Endometrial microvascular endothelial cells (primary cell): Measurements from ENCODE around the gene KMT5B. TPM values are rescaled to one million over a fixed set of nuclear protein-coding genes. Genes with fewer than 3 reads are reported as not detected.

Experiments used
- in situ Hi-C: cut with HindIII; loops from 2 replicates; pipeline ENCODE4 v1.10.0; 2017; ENCODE audit warnings: low sequenced_read_pairs, low pct_unique_long_range_greater_than_20kb; ENCODE audit errors: inconsistent ontology term
- total RNA-seq: library from RNA; depleted of rRNA; stranded (reverse); fragments of >200 nt; gene quantifications from one replicate; pipeline ENCODE4 v1.2.3, GENCODE V29; 2015; ENCODE audit errors: inconsistent ontology term

The KMT5B gene
- total RNA-seq, 1 donor from 2014 or later: 10.8 TPM

DNA sequence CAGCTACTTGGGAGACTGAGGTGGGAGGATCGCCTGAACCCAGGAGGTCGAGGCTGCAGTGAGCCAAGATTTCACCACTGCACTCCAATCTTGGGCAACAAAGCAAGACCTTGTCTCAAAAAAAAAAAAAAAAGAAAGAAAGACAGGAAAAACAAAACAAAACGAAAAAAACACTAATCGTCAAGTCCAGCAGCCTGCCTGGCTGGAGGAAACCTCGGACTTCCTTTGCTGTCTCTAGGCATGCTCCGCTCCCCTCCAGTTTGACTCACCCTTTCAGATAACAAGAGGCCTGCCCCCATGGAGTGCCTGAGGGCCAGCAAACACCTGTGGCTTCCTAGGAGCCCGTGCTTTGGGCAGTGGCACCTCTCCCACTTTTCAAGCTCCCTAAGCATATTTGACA is 63.1 kb downstream of the KMT5B start:
- in situ Hi-C loops: no loop called here

GRCh38 chr11:68149417-68149816 is 63.7 kb downstream of the KMT5B start:
- in situ Hi-C loops: no loop called here

DNA sequence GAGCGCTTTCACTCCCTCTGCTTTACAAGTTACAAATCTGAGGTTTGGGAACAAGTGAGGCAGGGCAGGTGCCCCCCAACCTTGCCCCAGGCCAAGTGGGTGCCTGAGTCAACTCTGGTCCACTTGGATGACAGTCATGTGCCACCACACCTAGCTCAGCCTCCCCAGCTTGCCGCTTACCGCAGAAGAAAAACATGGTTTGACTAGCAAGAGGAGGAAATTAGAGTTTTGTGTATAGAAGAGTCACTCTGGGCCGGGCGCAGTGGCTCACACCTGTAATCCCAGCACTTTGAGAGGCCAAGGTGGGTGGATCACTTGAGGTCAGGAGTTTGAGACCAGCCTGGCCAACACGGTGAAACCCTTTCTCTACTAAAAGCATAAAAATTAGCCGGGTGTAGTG is 64.2 kb downstream of the KMT5B start:
- in situ Hi-C loops: no loop called here

DNA sequence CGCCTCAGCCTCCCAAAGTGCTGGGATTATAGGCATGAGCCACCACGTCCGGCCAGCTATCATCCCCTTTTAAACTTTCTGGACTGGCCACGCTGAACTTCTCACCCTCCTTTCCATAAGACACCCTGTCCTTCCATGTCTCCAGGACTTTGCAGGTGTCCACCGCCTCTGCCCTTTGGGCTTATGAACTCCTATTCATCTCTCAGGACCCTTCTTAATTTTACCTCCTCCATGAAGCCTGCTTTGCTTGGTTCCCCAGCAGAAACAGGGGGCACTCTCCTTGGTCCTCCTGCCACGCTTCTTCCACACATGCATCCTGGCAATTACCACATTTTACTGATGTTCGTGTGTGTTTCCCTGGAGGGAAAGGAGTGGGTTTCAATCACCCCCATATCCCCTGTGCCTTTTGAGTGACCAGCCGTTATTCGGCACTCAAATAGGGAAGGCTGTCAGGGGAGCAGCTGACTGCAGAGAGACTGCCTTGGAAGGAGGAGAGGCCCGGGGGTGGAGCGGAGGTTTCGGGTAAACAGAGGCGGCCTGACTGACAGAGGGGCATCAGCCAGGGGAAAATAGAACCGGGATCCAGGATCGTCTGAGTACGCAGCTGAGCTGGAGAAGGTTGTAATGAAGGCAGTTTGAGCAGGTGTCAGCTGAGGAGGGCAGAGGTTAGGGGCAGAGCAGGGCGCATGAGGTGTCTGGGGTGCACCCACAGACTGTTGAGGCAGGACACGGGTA is 64.9 kb downstream of the KMT5B start:
- in situ Hi-C loops: no loop called here

DNA sequence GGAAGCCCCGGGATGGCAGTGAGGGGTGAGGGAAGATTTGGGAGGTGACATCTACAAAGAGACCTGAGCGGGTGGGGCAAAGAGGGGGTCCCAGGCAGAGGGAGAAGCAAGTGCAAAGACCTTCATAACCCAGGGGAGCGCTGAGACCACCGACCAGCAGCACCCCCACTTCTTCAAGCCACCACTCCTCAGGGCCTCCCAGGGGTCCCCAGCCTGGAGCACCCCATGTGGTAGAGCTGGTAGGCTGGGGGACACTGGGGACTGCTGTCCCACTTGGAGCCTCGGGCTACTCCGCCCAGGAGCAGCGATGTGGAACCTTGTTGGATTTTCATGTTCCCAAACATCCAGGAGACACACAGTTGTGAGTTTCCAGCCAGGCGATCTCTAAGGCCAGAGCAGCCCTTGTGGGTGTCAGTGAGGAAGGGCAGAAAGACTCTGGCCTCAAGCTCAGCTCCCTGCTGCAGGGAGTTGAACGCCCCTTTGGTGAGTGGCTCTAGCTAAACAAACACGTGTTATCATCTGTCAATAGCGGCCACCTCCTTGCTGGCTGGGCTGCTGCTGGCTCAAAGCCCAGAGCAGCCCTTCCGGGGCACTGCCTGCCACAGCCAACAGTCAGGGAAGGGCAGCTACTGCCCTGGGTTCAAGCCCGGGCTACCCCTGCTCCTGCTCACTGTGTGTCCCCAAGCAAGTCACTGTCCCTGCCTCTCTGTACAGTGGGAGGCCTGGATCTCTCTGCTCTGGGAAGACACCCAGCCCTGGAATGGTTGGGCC is 66.2 kb downstream of the KMT5B start:
- in situ Hi-C loops: no loop called here

DNA sequence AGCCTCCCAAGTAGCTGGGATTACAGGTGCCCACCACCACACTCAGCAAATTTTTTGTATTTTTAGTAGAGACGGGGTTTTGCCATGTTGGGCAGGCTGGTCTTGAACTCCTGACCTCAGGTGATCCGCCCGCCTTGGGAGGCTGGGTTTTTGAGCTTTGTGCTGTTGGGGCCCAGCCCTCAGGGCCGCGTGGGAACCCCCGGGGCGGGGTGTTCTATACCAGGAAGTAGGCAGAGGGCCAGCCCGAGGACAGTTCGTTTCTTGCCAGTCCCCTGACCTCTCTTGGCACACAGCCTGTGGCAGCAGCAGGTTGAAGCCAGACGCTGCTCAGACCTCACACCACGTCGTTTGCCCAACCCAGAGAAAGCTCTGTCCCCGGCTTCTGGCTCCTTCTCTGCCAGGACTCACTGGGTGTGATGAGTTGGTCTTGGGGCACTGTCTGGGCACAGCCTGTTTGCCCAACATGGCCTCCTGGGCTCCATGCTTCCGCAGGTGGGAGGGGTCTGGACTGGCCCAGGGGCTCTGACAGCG is 67.0 kb downstream of the KMT5B start:
- in situ Hi-C loops: no loop called here

DNA sequence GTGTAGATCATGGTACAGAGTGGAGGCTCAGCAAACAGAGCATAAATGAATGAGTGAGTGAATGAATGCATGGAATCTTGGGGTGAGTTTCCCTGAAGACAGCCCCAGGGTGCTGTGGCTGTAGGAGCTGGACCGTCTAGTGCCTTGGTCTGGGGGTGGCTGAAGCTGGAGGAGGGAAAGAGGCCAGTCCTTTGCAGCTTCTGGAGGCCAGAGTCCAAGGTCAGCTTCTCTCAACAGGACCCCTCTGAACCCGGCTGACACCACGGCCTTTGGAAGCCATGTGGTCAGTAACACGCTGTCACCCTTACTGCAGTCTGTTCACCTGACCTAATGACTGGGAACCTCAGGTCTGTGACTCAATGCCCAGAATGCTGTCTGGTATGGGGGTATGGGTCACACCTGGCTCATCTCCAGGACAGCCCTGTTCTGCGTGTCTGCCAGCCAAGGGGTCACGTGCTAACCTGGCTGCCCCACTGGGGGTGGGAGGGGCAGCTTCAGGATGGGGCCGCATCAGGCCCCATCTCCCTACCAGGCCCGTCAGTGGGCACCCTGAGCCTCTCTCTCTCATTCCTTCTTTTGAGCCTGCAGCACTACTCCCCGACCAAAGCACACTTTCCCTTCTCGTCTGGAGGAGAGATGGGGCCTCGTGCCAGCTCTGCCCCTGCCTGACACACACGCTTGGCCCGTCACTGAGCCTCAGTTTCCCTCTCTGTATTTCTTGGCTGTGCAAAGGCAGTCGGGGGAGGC is 67.8 kb downstream of the KMT5B start:
- in situ Hi-C loops: no loop called here

DNA sequence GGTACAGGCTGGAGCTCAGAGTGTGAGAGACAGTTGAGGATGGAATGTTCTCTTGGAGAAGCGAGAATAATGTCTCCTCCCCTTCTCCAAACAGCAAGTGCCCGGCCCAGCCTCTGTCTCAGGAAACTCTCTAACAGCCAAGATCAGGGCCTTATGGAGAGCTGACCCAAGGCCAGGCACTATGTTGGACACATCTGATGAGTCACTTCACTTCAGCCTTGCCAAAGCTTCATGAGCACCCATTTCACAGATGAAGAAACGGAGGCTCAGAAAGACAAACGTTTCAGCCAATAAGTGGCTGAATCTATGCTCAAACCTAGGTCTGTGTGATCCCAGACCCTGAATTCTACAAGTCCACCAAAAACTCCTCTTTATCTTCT is 69.8 kb downstream of the KMT5B start:
- in situ Hi-C loops: no loop called here

GRCh38 chr11:68142441-68143309 is 70.4 kb downstream of the KMT5B start:
- in situ Hi-C loops: no loop called here

- in situ Hi-C loops: no loop called here
These were observed 71.1 kb downstream of the KMT5B start for GRCh38 chr11:68142028-68142412.

- in situ Hi-C loops: no loop called here
These were observed 71.7 kb downstream of the KMT5B start for GRCh38 chr11:68141246-68142027.

GRCh38 chr11:68140496-68141245 is 72.4 kb downstream of the KMT5B start:
- in situ Hi-C loops: no loop called here

GRCh38 chr11:68138237-68138636 is 74.9 kb downstream of the KMT5B start:
- in situ Hi-C loops: no loop called here

GRCh38 chr11:68137833-68138232 is 75.3 kb downstream of the KMT5B start:
- in situ Hi-C loops: no loop called here

DNA sequence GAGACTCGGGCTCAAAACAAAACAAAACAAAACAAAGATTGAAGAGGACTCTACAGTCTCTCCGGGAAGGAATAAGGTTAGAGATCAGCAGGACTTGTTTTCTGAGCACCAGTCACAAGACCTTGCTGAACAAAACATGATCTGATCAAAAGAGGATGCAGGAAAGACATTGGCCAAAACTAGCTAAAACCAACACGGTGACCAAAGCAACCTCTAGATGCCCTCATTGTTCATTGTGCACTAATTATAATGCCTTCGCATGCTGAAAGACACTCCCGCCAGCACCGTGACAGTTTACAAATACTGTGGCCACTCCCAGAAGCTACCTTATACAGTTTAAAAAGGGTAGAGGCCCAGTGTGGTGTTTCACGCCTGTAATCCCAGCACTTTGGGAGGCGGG is 76.2 kb downstream of the KMT5B start:
- in situ Hi-C loops: no loop called here

- in situ Hi-C loops: no loop called here
These were observed 77.9 kb downstream of the KMT5B start for GRCh38 chr11:68135161-68135560.

GRCh38 chr11:68133761-68134160 is 79.3 kb downstream of the KMT5B start:
- in situ Hi-C loops: no loop called here
